K562 (cell line): ENCODE data around the gene LMO4. TPM values are rescaled to one million over a fixed set of nuclear protein-coding genes. Genes with fewer than 3 reads are reported as not detected.

Experiments used
- CEBPG ChIP-seq, 3 experiments: fragments of 200-800 bp in 1 of 3; sonication (Bioruptor generic) in 1 of 3; sonication (generic) in 1 of 3; formaldehyde crosslinking in 1 of 3; IDR thresholded peaks in 2 of 3; conservative IDR thresholded peaks in 1 of 3; 2 replicates each; pipeline versions ENCODE4 v1.6.1 to v1.8.0; 2016 to 2022; ENCODE audit warnings: missing compliant biosample characterization in 2 of 3, missing genetic modification characterization in 2 of 3, mild to moderate bottlenecking in 1 of 3, missing genetic modification reagents in 1 of 3
- MLLT1 ChIP-seq, 2 experiments: fragments of 450-650 bp; IDR thresholded peaks; 2 replicates each; pipeline ENCODE4 v1.6.1; 2016
- NFYB ChIP-seq: IDR thresholded peaks from 2 replicates; pipeline ENCODE4 v1.6.1; 2011; ENCODE audit warnings: mild to moderate bottlenecking, moderate library complexity; ENCODE audit not compliant: insufficient read length; ENCODE audit errors: extremely low read depth
- PCBP1 ChIP-seq: fragments of 200-400 bp; formaldehyde crosslinking; IDR thresholded peaks from 2 replicates; pipeline ENCODE4 v1.6.1; 2018; ENCODE audit warnings: mild to moderate bottlenecking, low read depth, low read length; ENCODE audit not compliant: poor library complexity, severe bottlenecking
- POLR2B ChIP-seq: fragments of 450-650 bp; IDR thresholded peaks from 2 replicates; pipeline ENCODE4 v1.6.1; 2018; ENCODE audit warnings: low read depth; ENCODE audit not compliant: partially characterized antibody
- ZFX ChIP-seq: sonication (generic); formaldehyde crosslinking; IDR thresholded peaks from 2 replicates; pipeline ENCODE4 v1.8.0; 2022; ENCODE audit warnings: mild to moderate bottlenecking, missing genetic modification reagents, moderate library complexity
- polyA plus RNA-seq, 8 experiments: library from polyadenylated mRNA; depleted of rRNA in 4 of 8; stranded (reverse) in 5 of 8; unstranded in 3 of 8; fragments of >200 nt; fragmentation: Nextera tagmentation in 2 of 8; fragmentation: Illumina TruSeq in 1 of 8; extraction: Ambion mirVana in 2 of 8; extraction: Trizol in 1 of 8; gene quantifications; 2 replicates each; pipeline versions ENCODE4 v1.2.1 to v1.2.3, GENCODE V29; 2011 to 2014; ENCODE audit warnings: inconsistent platforms in 1 of 8, missing spikeins in 1 of 8
- total RNA-seq, 7 experiments: library from RNA; depleted of rRNA in 6 of 7; stranded (reverse); fragments of >200 nt in 6 of 7; fragmentation: Illumina TruSeq in 2 of 7; extraction: Trizol in 2 of 7; gene quantifications; 2 replicates each; pipeline versions ENCODE4 v1.2.1 to v1.2.3, GENCODE V29; 2011 to 2021; ENCODE audit warnings: low replicate concordance in 1 of 7
- TF ChIP-seq, protein P1 (sequence below): IDR thresholded peaks from 2 replicates; pipeline ENCODE4 v1.6.1; 2012; ENCODE audit warnings: low read depth, low read length, improper control_type of control experiment, borderline replicate concordance

Gene LMO4
- total and polyA plus RNA-seq, 9 of the 15 experiments (the other 6 are each of a cell fraction or from before 2014, with no cell fraction given), result 3.1 to 35.3 (median 22.4) TPM

DNA sequence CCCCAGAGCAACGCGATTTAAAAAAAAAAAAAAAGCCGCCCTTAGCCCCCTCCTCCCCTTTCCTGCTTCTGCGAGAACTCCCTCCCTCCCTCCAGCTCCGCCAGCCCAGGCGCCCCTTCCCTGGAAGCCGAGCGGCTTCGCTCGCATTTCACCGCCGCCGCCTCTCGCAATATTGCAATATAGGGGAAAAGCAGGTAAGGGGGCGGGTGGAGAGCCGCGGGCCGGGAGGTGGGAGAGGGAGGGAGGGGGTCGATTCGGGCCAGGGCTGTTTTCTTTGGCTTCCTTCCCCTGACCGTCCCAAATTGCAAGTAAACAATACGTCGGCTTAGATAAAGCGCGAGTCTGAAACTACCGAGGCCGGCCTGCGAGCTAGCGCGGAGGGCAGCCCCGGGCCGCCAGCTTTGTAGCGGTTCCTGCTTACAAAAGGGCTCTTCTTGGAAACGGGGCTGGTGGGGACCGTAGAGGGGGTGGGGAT lies 408 bp downstream of the LMO4 start (continued):
- TF ChIP-seq, protein P1, sequence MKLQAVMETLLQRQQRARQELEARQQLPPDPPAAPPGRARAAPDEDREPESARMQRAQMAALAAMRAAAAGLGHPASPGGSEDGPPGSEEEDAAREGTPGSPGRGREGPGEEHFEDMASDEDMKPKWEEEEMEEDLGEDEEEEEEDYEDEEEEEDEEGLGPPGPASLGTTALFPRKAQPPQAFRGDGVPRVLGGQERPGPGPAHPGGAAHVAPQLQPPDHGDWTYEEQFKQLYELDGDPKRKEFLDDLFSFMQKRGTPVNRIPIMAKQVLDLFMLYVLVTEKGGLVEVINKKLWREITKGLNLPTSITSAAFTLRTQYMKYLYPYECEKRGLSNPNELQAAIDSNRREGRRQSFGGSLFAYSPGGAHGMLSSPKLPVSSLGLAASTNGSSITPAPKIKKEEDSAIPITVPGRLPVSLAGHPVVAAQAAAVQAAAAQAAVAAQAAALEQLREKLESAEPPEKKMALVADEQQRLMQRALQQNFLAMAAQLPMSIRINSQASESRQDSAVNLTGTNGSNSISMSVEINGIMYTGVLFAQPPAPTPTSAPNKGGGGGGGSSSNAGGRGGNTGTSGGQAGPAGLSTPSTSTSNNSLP, result no peak
- TF ChIP-seq POLR2B (peak; percentile 69), MLLT1 (IDR thresholded peaks at IDR 0.05) (peak in 1 of 2 experiments; percentile 73; a peak in 1 of 4 replicates), ZFX (CRISPR knock-in tag) (peak; percentile 22; the same call in 1 of the 2 replicates), PCBP1 (peak; percentile 61), CEBPG (CRISPR knock-in tag; IDR thresholded peaks at IDR 0.05) (no peak), CEBPG (tag; conservative IDR thresholded peaks at IDR 0.05 in 1 of 2, IDR thresholded peaks at IDR 0.05 in 1 of 2) (peak in 1 of 2 experiments; percentile 85; a peak in 2 of 4 replicates), NFYB (no peak)
